GM13976 (cell line): Measurements from ENCODE around the gene RPS6KB2.

Experiments used
- DNase-seq: peaks from one replicate; pipeline ENCODE4 v3.0.0; 2012; ENCODE audit warnings: low spot score
- in situ Hi-C: fragments of 300-500 bp; cut with MboI; formaldehyde crosslinking; loops from one replicate; pipeline ENCODE4 v1.12.0; 2022; ENCODE audit warnings: low sequenced_read_pairs, mixed read lengths, inconsistent platforms; ENCODE audit not compliant: unreplicated experiment
- TF ChIP-seq, protein P1 (sequence below): IDR thresholded peaks from 2 replicates; pipeline ENCODE4 v1.5.1; 2012; ENCODE audit warnings: borderline replicate concordance, mild to moderate bottlenecking; ENCODE audit not compliant: insufficient read depth; ENCODE audit errors: extremely low read depth, missing control alignments, control extremely low read depth

Gene RPS6KB2

DNA sequence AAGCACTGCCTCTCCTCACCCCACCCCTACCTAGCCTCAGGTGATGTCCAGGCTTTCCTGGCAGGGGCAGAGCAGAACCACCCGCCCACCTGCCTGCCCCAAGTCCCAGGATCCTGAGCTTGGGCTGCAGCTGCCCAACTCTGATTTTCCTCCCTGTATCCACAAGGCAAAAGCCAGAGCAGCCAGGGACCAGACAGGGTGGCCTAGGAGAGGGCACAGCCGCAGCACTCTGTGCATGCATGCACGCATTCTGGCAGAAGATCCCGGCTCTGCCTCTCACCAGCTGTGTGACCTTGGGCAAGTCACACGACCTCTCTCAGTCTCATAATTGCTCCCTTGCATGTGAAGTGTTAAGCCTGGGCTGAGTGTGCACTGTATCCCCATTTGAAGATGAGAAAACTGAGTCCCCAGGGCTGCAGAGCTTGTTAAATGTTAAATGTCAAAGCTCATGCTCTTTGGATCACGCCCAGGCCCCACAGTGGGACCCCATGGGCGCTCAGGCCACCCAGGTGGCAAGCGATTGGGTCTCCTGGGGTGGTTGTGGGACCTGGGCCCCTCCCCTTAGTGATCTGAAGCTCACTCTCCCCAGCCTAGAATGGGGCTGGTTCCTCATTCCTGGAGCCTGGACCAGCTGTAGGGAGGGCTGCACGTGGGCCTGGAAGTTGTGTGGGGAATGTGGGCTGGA, 15.7 kb upstream of the RPS6KB2 start:
- DNase-seq: no peak
- TF ChIP-seq, protein P1, sequence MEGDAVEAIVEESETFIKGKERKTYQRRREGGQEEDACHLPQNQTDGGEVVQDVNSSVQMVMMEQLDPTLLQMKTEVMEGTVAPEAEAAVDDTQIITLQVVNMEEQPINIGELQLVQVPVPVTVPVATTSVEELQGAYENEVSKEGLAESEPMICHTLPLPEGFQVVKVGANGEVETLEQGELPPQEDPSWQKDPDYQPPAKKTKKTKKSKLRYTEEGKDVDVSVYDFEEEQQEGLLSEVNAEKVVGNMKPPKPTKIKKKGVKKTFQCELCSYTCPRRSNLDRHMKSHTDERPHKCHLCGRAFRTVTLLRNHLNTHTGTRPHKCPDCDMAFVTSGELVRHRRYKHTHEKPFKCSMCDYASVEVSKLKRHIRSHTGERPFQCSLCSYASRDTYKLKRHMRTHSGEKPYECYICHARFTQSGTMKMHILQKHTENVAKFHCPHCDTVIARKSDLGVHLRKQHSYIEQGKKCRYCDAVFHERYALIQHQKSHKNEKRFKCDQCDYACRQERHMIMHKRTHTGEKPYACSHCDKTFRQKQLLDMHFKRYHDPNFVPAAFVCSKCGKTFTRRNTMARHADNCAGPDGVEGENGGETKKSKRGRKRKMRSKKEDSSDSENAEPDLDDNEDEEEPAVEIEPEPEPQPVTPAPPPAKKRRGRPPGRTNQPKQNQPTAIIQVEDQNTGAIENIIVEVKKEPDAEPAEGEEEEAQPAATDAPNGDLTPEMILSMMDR: no peak
- in situ Hi-C loops: no loop called here

DNA sequence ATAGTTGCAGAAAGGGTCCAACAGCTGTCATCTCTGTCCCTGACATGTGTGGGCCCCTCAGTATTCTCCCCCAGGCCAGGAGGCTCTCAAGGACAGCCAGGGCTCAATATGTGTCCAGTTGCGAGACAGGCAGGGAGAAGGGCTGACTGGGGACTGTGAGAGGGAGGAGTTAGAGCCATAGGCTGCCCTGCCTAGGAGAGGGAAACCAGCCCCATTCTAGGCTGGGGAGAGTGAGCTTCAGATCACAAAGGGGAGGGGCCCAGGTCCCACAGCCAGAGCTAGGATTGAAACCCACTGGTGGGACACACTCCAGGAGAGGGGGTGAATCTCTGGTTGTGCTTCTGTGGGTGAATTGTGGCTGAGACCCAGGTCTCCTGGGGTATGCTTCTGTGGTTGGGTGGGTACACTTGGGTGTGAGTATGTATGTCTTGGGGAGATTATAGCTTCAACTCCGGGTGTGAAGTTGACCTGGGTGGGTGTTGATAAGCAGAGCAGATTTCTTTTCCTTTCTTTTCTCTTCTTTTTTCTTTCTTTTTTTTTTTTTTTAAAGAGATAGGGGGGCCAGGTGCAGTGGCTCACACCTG, 14.9 kb upstream of the RPS6KB2 start:
- no peak for DNase-seq
- TF ChIP-seq, protein P1: no peak
- in situ Hi-C loops: no loop called here

DNA sequence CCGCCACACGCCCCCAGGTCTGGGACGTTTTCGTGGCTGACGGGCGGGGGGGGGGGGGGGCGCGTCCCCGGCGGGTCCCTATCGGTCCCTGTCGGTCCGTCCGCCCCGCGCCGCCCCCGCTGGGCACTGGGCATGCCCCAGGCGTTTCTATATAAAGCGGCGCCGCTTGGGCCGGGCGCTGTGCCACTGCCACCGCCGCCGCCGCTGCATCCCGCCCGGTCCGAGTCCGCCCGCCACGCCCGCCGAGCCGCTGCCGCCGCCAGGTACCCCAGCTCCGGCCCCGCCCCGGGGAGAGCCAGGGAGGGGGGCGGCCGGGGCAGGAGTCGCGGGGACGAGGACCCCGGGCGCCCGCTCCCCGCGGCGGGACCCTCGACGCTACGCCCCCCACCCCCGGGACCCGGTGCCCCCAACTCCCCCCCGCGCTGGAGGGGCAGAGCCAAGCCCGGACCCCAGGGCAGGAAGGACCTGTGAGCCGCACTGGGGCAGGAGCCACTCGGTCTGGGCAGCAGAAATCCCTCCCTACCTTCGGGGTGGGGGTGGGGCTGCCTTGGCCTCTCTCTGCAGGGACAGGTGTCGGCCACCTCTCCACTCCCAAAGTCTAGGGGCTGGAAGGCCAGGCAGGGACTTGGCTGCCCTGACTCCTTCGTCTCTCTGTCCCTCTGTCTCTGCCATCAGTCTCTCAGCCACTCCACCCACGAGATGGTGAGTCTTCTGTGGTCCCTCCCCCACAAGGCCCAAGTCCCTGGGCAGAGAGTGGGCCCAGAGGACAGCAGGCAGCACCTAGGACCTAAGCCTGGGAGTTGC, 12.6 kb upstream of the RPS6KB2 start, which contains the start of gene CARNS1:
Gene CARNS1 (plus strand): TSS at position 178 of the 804 bp plus-strand sequence. CDS start 522 bp downstream, at position 700.
- DNase-seq: no peak
- TF ChIP-seq, protein P1: no peak
- in situ Hi-C loops: no loop called here

GRCh38 chr11:67416416-67417335, 11.6 kb upstream of the RPS6KB2 start:
- TF ChIP-seq, protein P1: no peak
- in situ Hi-C loops: no loop called here
- no peak for DNase-seq

GRCh38 chr11:67417425-67417824, 10.9 kb upstream of the RPS6KB2 start:
- DNase-seq: no peak
- TF ChIP-seq, protein P1: no peak
- in situ Hi-C loops: no loop called here

DNA sequence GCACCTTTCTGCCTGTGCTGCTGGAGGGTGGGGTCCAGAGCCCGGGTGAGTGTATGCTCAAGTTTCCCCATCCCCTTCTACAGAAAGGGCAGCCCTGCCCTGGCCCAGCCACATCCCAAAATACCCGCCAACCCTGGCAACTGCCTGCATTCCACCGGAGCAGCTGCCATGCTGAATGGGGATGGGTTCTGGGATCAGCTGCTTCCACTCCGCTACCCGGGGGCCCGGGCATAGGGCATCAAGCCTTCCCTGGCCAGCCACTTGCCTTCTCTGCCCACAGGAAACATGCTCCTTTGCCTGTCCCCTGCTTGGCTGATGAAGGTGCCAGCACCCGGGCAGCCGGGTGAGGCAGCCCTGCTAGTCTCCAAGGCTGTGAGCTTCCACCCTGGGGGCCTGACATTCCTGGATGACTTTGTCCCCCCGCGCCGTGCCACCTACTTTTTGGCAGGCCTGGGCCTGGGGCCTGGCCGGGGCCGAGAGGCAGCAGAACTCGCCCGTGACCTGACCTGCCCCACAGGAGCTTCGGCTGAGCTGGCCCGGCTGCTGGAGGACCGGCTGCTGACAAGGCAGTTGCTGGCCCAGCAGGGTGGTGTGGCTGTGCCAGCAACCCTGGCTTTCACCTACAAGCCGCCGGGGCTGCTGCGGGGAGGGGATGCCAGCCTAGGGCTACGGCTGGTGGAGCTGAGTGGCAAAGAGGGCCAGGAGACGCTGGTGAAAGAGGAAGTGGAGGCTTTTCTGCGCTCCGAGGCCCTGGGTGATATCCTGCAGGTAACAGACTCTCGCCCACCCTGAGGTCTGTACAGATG, 9.6 kb upstream of the RPS6KB2 start:
- DNase-seq: no peak

More for the DNA sequence above, 9.6 kb upstream of the RPS6KB2 start:
- TF ChIP-seq, protein P1: no peak
- in situ Hi-C loops: no loop called here
